GM12891 (cell line): Measurements from ENCODE around the gene MMP28.

Source experiments
- POLR2A ChIP-seq: IDR thresholded peaks from 2 replicates; pipeline ENCODE4 v1.6.1; 2011; ENCODE audit warnings: low read depth, low read length, control low read depth
- POLR2AphosphoS5 ChIP-seq: IDR thresholded peaks from 2 replicates; pipeline ENCODE4 v1.6.1; 2011; ENCODE audit warnings: low read depth, low read length, control low read depth

DNA sequence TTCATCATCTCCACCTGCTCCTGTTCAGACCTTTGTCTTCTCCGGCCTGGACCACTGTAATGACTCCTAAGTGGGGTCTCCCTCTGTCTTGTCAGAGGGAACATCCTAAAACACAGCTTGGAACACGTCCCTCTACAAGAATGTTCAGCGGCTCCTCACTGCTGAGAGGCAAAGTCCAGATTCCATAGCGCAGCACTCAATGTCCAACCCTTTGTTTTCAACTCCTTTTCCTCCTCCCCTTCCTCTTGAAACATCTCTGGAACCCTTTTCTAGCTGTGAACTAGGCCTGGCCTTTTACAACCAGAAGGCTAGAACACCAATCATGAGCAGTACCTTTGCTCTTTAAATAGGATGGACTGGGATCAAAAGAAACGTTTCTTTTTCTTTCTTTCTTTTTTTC lies 33.8 kb downstream of the MMP28 start:
- TF ChIP-seq POLR2A (no peak), POLR2AphosphoS5 (no peak)
